Mesothelial cell of epicardium (in vitro differentiated cells): ENCODE results near the gene FANCB. TPM values are rescaled to one million over a fixed set of nuclear protein-coding genes. Genes with fewer than 3 reads are reported as not detected.

Experiments
- DNase-seq, 2 experiments: peaks; one replicate each; pipeline ENCODE4 v3.0.0; 2021; ENCODE audit warnings: low spot score in 2 of 2; ENCODE audit not compliant: unreplicated experiment in 2 of 2
- H3K27ac Mint-ChIP-seq: 2 replicates; pipeline ENCODE4 v1.8.0; 2021; ENCODE audit warnings: mixed read lengths
- H3K27me3 Mint-ChIP-seq: 2 replicates; pipeline ENCODE4 v1.8.0; 2021; ENCODE audit warnings: low read depth, mixed read lengths
- H3K36me3 Mint-ChIP-seq: 2 replicates; pipeline ENCODE4 v1.8.0; 2021; ENCODE audit warnings: mixed read lengths
- H3K4me1 Mint-ChIP-seq: 2 replicates; pipeline ENCODE4 v1.8.0; 2021; ENCODE audit warnings: mixed read lengths
- H3K4me3 Mint-ChIP-seq: 2 replicates; pipeline ENCODE4 v1.8.0; 2021; ENCODE audit warnings: mild to moderate bottlenecking, moderate library complexity, mixed read lengths
- H3K9me3 Mint-ChIP-seq: 2 replicates; pipeline ENCODE4 v1.8.0; 2021; ENCODE audit warnings: mixed read lengths
- total RNA-seq: library from RNA; stranded (reverse); gene quantifications from 3 replicates; pipeline ENCODE4 v1.2.1, GENCODE V29; 2021
- TF ChIP-seq, protein P1 (sequence below): fragments of 200-600 bp; sonication (generic); IDR thresholded peaks from one replicate; pipeline ENCODE4 v1.5.0; 2021; ENCODE audit warnings: antibody characterized with exemption; ENCODE audit not compliant: unreplicated experiment

The FANCB gene
- total RNA-seq, 1 donor from 2014 or later, result 6.2 TPM

GRCh38 chrX:14873676-14874049, 794 bp upstream of the FANCB start:
- Mint-ChIP-seq H3K27ac (peak overlapping the region; percentile 94), H3K9me3 (peaks cover 20% of the 10 kb centered on the region), H3K36me3 (peaks cover 8% of the 10 kb centered on the region), H3K4me3 (peak overlapping the region; percentile 88), H3K27me3 (no peaks in the 10 kb centered on the region), H3K4me1 (peaks cover 3% of the 10 kb centered on the region)
- TF ChIP-seq, protein P1, sequence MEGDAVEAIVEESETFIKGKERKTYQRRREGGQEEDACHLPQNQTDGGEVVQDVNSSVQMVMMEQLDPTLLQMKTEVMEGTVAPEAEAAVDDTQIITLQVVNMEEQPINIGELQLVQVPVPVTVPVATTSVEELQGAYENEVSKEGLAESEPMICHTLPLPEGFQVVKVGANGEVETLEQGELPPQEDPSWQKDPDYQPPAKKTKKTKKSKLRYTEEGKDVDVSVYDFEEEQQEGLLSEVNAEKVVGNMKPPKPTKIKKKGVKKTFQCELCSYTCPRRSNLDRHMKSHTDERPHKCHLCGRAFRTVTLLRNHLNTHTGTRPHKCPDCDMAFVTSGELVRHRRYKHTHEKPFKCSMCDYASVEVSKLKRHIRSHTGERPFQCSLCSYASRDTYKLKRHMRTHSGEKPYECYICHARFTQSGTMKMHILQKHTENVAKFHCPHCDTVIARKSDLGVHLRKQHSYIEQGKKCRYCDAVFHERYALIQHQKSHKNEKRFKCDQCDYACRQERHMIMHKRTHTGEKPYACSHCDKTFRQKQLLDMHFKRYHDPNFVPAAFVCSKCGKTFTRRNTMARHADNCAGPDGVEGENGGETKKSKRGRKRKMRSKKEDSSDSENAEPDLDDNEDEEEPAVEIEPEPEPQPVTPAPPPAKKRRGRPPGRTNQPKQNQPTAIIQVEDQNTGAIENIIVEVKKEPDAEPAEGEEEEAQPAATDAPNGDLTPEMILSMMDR, result no peak
- no peak for DNase-seq

GRCh38 chrX:14872355-14872754, 514 bp downstream of the FANCB start:
- peaks cover 29% of the 10 kb centered on the region for H3K9me3 Mint-ChIP-seq
- no peaks in the 10 kb centered on the region for H3K27me3 Mint-ChIP-seq
- peak overlapping the region; percentile 88 for H3K4me3 Mint-ChIP-seq
- H3K27ac Mint-ChIP-seq, result no peak overlapping the region
- H3K36me3 Mint-ChIP-seq, result peaks cover 13% of the 10 kb centered on the region
- H3K4me1 Mint-ChIP-seq, result peaks cover 3% of the 10 kb centered on the region
- no peak for DNase-seq
- TF ChIP-seq, protein P1, result no peak

DNA sequence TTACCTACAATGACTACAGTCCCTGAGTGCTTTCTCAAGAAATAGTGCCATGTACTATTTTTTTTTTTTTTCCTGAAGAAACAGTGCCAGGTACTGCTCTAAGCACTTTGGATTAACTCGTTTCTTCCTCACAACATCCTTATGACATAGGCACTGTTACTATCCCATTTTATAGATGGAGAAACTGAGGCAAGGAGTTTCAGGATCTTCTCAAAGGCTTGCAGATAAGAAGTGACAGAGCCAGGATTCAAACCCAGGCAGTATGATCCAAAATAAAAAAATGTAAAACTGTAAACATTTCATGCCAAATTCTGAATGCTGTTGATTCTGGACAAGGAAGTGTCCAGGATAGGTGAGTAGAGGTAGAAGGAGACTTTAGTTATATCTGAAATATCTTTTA, 1.1 kb downstream of the FANCB start:
- no peak for DNase-seq
- Mint-ChIP-seq H3K27ac (no peak overlapping the region), H3K4me1 (peaks cover 3% of the 10 kb centered on the region), H3K27me3 (no peaks in the 10 kb centered on the region), H3K4me3 (peak overlapping the region; percentile 29), H3K9me3 (peaks cover 31% of the 10 kb centered on the region), H3K36me3 (peaks cover 15% of the 10 kb centered on the region)
- TF ChIP-seq, protein P1, result no peak

DNA sequence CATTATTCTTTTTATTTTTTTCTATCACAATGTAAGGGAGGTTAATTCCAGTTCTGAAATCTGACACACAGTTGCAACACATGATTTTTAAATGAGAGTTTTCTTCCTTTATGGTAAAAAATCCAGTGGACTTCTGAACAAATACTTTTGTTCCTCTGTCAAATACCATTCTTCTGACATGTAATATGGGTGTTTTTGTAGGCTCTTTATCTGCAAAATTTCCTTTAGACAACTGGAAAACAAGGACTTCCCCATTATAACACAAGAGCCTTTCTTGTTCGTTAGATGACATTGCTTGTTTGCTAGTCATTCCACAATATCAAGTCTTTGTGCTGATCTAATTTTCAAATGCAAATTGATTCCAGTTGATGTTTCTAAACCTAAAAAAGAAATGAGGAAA, 7.7 kb downstream of the FANCB start:
- peak overlapping the region; percentile 57 for H3K27ac Mint-ChIP-seq
- peaks cover 7% of the 10 kb centered on the region for H3K4me1 Mint-ChIP-seq
- H3K36me3 Mint-ChIP-seq, result peaks cover 18% of the 10 kb centered on the region
- TF ChIP-seq, protein P1, result no peak
- no peaks in the 10 kb centered on the region for H3K27me3 Mint-ChIP-seq
- H3K9me3 Mint-ChIP-seq, result peaks cover 33% of the 10 kb centered on the region
- H3K4me3 Mint-ChIP-seq, result no peak overlapping the region
- DNase-seq, result no peak

- Mint-ChIP-seq H3K36me3 (peaks cover 18% of the 10 kb centered on the region), H3K4me3 (no peak overlapping the region), H3K9me3 (peaks cover 33% of the 10 kb centered on the region), H3K27me3 (no peaks in the 10 kb centered on the region), H3K4me1 (peaks cover 7% of the 10 kb centered on the region), H3K27ac (peak overlapping the region; percentile 67)
- TF ChIP-seq, protein P1, result no peak
- no peak for DNase-seq
Observed at GRCh38 chrX:14864631-14865030, 8.2 kb downstream of the FANCB start.

DNA sequence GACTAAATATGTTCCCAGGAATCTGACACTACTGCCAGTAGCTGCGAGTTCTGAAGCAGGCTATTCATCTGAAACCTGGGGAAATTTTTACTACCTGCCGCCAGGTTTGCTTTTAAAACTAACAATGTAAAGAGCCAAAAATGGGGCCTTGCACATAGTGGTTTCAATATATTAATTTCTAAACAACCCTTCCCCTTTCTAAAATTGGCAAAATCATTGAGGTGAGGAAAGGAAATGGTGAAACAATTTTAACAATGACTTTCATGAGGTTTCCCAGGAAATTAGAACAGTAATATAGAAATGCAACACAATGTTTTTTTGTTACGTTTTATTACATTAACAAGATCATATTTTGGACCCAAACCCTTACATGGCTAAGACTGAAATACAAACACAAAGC, 21.3 kb downstream of the FANCB start:
- H3K4me1 Mint-ChIP-seq, result peaks cover 15% of the 10 kb centered on the region
- peaks cover 9% of the 10 kb centered on the region for H3K36me3 Mint-ChIP-seq
- H3K4me3 Mint-ChIP-seq, result no peak overlapping the region
- H3K9me3 Mint-ChIP-seq, result peaks cover 46% of the 10 kb centered on the region
- H3K27me3 Mint-ChIP-seq, result no peaks in the 10 kb centered on the region
- TF ChIP-seq, protein P1, result no peak
- H3K27ac Mint-ChIP-seq, result no peak overlapping the region
- no peak for DNase-seq
